HG02588 (cell line): ENCODE measurements around the gene PEDS1.
"Not testable (repeated sequence)": the region's sequence is repeated elsewhere in the genome, so short reads cannot be mapped to it uniquely, and the experiment has no call there.

ENCODE experiments used
- ATAC-seq: cut with Tn5 transposase; IDR thresholded peaks from one replicate; pipeline ENCODE4 v1.9.1; 2021; ENCODE audit warnings: mild to moderate bottlenecking, moderate library complexity; ENCODE audit not compliant: unreplicated experiment

The PEDS1 gene

DNA sequence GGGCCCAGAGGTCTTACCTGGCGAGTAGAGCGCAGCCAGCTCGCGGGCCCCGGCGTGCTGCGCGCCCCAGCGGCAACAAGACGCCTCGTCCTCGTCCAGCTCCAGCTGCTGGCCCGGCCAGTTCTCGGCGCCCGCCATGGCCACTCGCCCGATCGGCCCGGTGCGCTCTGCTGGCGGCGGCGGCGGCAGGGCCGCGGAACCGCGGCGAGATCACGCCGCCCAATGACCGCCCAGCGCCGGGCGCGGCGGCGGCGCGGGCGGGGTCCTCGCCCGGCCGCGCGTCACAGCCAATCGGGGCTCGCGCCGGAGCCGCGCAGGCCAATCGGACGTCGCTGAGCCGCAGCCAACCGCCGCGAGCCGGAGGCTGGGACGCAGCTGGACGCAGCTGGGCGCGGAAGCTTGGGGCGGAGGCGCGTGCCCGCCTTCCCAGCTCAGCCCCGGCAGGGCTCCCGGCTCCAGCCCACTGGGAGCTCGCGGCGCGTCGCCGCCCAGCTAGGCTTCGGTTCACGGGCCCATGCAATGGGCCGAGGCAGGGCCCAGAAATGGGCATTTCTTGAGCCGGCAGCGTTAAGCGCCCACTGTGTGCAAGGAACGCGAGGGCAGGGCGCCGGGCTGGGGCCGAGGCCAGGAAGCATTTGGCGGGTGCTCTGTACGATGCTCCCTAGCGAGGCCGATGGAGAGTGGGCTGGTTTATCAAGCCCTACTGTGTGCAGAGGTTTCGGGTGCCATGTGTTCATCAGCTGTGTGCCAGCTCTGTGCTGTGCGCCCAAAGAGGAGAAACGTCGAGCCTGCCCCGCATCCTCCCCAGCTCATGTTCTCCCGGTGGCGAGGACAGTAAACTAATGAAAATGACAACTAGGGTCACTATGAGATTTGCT lies at the start of gene PEDS1:
PEDS1 (minus strand) TSS at position 224 of the 878 bp plus-strand sequence; CDS start at position 138, 86 bp downstream.
- ATAC-seq = peak; percentile 93

DNA sequence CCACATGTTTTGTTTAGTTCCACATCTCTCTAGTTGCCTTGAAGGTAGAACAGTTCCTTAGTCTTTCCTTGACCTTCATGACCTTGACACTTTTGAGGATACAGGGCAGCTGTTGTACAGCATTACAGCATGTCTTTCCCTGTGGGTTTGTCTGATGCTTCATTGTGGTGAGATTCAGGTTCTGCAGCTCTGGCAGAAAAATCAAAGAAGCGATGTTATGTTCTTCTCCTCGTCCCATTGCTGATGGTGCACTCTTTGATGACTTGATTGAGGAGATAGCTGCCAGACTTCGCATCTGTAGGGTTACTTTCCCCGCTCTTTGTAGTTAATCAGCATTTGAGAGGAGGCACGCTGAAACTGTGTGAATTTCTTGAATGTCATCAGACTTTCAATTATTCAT lies 49.2 kb upstream of the PEDS1 start:
- no peak for ATAC-seq

DNA sequence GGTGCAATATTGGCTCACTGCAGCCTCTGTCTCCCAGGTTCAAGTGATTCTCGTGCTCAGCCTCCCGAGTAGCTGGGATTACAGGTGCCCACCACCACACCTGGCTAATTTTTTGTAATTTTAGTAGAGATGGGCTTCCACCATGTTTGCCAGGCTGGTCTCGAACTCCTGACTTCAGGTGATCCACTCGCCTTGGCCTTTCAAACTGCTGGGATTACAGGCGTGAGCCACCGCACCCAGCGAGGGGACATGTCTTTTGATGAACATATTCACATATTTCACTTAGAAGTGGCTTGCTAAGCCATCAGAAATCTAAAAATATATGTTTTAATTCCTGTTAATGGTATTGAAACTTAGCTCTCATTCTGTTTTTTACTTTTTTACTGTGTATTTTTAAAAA lies 48.2 kb upstream of the PEDS1 start:
- not testable (repeated sequence) for ATAC-seq

DNA sequence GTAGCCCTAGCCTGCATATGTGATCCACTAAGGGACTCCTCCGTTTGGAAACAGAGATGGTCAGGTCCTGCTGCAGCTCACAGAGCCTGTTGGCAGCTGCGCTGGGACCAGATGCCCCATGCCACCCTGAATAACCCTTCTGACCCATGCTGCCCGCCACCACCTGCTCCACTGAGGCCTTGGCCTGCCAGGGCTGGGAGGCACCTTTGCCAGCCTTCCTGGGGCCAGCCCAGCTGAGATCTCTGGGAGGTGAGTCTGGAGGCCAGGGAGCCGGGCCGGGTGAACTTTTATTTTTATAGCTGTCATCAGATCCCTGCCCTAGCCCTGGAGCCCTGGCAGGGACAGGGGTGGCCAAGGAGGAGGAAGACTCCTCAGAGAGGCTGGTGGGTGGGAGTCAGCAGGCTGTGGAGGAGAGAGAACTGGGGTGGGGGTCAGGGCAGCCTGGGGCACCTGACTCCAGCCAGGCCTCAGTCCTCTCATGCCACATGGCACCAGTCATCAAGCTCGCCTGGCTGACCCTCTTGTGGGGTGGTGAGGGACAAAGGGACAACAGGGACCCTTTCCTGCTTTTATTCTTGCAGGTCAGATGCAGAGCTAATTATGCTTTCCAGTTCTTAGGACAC lies 47.1 kb upstream of the PEDS1 start:
- ATAC-seq = no peak

DNA sequence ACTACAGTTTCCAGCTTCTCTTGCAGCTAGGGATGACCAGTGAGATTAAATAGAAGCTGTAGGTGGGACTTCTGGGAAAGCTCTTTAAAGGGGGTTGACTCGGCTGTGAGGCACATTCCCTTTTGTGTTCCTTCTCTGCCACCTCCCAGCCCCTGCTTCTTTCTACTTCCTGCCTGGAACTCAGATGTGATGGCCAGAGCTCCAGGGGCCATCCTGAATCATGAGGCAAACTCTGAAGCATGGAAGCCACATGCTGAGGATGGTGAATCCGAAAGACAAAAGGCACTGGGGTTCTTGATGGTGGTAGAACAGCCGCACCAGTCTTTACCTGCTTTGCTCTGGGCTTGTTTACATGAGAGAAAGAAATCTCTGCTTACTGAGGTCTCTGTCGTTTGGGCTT lies 46.2 kb upstream of the PEDS1 start:
- no peak for ATAC-seq

DNA sequence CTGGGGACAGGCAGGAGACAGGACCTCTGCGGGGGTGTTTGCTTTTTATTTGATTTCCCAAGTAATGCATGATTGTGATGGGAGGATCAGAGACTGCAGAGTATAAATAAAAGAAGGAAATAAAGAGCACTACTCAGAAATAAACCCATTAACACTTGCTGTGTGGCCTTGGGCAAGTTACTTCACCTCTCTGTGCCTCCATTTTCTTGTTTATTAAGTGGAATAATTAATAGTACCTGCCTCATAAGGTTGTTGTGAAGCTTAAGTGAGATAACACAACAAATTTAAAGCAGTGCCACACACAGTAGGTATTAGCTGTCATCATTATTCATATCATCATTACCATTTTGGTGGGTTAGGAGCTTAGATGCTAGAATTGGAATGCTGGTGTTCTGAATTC lies 45.2 kb upstream of the PEDS1 start:
- ATAC-seq = no peak

DNA sequence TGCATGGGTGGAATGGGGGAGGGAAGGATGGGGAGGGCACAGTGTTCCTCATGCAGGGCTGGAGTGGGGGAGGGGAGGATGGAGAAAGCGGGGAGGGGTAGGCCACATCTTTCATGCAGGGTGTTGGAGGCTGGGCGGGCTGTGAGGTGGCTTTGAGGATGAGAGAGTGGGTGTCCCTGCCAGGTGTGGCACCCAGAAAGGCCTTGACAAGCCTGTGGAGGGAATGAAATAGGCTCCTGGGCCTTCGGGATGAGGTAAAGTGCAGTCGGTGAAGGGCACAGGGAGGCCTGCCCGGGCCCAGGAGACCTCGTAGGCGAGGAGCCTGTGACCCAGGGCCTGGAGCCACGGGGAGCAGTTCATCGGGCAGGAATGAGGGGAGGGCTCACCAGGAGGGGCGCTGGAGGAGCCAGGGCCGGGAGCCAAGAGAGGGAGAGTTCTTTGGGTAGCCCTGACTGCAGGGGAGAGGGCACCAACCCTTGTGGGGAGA lies 44.7 kb upstream of the PEDS1 start:
- ATAC-seq = no peak

DNA sequence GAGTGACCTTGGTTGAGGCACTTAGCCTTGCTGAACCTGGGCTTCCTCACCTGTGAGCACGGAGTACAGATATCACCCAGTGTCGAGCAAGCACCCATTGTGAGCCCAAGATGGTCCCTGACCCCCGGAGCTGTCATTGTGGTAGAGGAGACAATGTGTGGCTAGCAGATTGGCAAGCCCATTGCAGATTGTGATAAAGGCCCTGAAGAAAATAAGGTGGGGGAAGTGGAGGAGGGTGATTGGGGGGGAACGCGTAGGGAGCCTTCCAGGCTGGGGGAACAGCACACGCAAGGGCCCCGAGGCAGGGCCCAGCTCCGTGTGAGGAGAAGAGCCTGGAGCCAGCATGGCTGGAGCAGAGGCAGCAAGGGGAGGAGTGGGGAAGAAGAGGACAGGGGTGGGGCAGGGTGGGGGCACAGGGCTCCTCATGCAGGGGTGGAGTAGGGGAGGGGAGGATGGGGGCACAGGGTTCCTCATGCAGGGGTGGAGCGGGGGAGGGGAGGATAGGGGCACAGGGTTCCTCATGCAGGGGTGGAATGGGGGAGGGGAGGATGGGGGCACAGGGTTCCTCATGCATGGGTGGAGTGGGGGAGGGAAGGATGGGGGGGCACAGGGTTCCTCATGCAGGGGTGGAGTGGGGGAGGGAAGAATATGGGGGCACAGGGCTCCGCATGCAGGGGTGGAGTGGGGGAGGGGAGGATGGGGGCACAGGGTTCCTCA lies 44.1 kb upstream of the PEDS1 start:
- no peak for ATAC-seq

DNA sequence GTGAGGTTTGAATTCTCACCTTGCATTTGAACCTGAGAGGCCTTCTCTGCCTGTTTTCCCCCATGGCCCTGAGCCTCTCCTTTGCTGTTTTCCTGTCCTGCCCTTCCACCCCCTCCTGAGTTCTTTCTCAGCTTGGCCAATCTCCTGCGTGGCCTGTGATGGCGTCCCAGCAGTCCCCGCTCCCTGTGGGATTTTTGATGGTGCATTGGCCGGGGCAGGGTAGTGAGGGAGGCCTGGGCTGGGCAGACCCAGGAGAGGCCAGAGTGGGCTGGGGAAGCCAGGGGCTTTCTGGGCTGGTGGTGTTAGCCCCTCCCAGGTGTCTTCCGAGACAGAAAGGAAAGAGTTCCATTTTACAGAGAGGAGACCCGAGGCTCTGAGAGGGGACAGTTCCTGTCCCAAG lies 43.4 kb upstream of the PEDS1 start:
- ATAC-seq = no peak

DNA sequence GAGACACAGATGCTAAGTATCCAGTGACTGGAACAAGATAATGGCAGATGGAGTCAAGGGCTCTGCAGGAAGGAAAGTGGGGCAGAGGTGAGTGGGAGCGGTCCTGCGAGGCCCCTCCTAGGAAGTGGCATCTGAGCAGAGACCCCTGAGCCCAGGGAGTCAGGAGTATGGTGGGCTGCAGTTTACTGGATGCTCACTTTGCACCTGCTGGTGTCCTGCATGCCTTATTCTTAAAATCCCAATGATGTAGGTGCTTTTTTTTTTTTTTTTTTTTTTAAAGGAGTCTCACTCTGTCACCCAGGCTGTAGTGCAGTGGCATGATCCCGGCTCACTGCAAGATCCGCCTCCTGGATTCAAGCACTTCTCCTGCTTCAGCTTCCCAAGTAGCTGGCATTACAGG lies 42.7 kb upstream of the PEDS1 start:
- ATAC-seq = no peak

DNA sequence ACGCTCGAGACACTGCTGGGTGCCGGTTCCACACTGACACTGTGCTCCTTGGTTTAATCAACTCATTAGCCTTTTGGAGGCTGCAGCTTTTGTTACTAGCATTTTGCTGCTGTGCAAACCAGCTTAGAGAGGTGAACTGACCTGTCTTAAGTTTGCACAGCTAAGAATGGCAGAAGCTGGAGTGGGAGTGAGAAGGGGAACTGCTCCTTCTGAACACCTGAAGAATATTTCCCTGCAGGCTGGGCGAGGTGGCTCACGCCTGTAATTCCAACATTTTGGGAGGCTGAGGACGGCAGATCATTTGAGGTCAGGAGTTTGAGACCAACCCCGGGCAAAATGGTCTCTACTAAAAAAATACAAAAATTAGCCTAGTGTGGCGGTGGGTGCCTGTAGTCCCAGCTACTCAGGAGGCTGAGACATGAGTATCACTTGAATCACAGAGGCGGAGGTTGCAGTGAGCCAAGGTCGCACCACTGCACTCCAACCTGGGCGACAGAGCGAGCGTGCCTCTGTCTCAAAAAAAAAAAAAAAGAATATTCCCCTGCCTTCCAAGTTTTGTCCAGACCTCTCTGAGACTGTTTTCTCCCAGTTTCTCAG lies 42.1 kb upstream of the PEDS1 start:
- ATAC-seq = no peak

DNA sequence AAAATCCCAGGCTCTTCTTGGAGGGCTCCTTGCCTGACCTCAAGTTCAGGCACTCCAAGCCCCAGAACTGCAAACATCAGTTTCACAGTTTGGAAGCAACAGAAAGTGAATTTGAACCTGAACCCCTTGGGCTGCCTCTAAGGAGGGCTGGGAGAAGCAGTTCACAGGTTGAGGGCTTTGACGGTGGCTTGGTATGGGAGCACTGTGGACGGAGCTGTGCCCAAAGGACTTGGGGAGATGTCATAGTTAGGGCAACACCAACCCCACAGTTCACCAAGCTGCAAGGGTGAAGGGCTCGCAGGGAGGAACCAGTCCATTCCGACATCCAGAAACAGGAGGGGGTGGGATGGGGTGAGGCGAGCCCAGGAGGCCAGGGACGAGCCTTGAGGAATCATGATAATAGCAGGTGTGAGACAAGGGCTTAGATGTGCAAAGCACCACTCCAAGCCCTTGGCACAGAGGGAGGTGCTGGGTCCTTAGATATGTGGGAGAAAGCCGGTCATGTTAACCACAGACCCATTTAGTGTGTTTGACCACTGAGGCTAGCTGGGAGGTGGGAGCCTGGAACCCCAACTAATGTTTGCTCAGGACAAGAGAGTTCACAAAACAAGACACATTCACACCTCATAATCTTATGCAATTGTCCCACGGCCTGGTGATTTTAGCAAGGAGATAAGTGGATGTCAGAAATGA lies 41.5 kb upstream of the PEDS1 start:
- ATAC-seq = no peak

DNA sequence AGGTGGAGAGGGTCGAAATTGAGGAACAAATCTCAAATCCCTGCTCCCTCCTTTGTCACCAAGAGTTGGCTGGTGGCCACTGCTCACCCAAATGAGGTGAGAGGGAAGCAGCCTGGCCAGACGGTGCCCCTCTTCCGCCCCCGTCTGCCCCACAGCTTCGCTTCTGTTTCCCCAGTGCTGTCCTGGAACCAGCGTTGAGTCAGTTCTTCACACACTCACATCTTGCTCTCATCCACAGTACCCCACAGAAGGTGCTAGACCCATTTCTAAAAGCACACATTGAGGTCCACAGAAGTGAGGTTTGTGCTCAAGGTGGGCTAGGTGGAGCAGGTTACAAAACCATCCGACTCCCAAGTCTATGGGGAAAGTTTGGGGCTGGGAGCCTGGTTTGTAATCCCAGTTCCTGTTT lies 40.9 kb upstream of the PEDS1 start:
- no peak for ATAC-seq

DNA sequence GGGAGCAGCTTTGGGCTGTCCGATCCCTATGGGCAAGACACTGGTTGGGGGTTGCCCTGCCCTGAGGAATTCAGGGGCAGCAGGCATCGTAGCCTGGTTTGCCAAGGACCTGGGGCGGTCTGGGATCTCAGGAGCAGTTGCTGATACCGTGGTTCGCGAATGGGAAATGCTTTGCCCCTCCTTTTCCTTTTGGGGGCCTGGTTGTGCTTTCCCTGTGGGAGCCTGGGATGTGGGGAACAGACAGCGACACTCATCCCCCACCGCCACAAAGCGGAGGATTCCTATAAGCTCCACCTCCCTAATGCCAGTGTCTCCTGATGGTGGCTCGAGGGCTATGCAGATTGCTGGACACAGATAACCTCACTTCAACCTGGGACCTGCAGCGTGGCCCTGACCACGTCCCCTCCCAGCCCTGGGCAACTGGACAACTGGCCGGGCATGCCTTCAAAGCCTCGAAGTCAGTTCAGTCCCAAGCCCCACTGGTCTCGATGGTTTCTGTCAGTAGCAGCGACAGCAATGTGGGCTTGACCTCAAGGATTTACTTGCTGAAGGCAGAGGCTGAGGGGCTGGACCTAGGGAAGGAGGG lies 40.4 kb upstream of the PEDS1 start:
- ATAC-seq = no peak

DNA sequence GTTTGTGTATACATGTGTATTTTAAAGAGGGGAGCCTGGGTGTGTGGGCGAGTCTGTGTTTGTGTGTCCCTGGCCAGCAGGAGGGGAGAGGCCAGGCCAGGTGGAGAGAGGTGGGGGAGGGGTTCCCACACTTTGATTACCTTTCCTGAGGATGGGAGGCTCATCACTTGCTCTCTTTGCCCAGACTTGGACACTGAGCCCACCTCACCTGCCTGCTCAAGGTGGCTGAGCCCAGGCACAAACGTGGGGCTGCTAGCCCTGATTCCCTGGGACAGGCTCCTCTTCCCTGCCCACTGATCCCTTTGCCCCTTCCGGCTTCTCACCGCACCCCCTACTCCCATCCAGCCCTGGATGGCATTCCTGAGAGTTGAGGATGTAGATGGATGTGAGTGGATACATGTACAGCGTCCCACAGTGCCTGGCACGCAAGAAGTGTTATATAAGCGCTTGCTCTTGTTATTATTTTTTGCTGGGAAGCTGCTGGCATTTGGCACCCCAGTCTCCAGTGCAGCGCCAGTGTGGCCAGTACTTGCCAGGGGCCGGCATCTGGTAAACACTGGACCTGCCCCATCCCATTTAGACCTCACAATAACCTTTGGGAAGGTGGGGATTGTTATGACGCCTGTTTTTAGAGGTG lies 39.8 kb upstream of the PEDS1 start:
- no peak for ATAC-seq

DNA sequence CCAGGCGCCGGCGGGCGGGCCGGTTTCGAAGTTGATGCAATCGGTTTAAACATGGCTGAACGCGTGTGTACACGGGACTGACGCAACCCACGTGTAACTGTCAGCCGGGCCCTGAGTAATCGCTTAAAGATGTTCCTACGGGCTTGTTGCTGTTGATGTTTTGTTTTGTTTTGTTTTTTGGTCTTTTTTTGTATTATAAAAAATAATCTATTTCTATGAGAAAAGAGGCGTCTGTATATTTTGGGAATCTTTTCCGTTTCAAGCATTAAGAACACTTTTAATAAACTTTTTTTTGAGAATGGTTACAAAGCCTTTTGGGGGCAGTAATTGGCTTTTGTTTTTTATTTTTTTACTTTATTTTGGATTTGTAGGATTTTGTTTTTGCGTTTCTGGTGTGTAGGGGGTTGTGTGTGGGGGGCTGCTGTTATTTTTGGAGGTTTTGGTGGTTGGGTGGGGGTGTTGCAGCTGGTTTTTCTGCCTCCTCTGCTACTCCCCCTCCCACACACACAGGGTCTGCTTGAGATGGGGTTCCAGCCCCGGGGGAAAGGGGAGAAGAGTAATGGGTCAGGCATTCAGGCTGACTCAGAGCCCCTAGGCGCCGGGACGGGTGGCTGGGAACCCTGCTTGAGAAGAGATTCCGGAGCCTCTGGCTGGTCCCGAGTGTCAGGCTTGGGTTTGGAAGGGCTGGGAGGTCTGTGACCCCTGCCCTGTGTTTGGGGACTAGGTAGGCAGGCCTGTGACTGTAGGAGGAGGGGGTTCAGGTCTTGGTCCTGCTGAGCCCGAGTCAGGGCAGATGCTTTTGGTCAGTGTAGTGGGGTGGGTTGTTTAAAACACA lies 39.1 kb upstream of the PEDS1 start:
- ATAC-seq = no peak

DNA sequence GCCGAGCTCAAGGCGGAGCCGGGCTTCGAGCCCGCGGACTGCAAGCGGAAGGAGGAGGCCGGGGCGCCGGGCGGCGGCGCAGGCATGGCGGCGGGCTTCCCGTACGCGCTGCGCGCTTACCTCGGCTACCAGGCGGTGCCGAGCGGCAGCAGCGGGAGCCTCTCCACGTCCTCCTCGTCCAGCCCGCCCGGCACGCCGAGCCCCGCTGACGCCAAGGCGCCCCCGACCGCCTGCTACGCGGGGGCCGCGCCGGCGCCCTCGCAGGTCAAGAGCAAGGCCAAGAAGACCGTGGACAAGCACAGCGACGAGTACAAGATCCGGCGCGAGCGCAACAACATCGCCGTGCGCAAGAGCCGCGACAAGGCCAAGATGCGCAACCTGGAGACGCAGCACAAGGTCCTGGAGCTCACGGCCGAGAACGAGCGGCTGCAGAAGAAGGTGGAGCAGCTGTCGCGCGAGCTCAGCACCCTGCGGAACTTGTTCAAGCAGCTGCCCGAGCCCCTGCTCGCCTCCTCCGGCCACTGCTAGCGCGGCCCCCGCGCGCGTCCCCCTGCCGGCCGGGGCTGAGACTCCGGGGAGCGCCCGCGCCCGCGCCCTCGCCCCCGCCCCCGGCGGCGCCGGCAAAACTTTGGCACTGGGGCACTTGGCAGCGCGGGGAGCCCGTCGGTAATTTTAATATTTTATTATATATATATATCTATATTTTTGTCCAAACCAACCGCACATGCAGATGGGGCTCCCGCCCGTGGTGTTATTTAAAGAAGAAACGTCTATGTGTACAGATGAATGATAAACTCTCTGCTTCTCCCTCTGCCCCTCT lies 38.2 kb upstream of the PEDS1 start:
- ATAC-seq = no peak

DNA sequence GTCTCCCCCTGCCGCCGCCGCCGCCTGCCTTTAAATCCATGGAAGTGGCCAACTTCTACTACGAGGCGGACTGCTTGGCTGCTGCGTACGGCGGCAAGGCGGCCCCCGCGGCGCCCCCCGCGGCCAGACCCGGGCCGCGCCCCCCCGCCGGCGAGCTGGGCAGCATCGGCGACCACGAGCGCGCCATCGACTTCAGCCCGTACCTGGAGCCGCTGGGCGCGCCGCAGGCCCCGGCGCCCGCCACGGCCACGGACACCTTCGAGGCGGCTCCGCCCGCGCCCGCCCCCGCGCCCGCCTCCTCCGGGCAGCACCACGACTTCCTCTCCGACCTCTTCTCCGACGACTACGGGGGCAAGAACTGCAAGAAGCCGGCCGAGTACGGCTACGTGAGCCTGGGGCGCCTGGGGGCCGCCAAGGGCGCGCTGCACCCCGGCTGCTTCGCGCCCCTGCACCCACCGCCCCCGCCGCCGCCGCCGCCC lies 37.6 kb upstream of the PEDS1 start:
- ATAC-seq = no peak
